ENCODE results near the gene SLC15A1. TPM values are rescaled to one million over a fixed set of nuclear protein-coding genes. Genes with fewer than 3 reads are reported as not detected.
A peak's percentile ranks its signal among the peaks of the same experiment; 100 is the strongest.

SLC15A1 gene
- total RNA-seq, 1 experiment from 2014 or later: 1.9 TPM

- Histone ChIP-seq H3K4me1 (ENCODE audit: insufficient read depth, low read length) (peaks cover 3% of the 10 kb centered on the region; the same call in 1 of the 2 replicates), H2AK5ac (ENCODE audit: insufficient read length, low read length) (no peak overlapping the region), H3T11ph (ENCODE audit: low read length) (no peak overlapping the region), H2BK5ac (ENCODE audit: insufficient read length, low read length) (no peak overlapping the region), H4K20me1 (ENCODE audit: control insufficient read depth, insufficient read depth, insufficient read length) (no peaks in the 10 kb centered on the region), H2BK15ac (ENCODE audit: low read depth, low read length) (no peak overlapping the region), H3K14ac (ENCODE audit: insufficient read depth, low read length) (no peak overlapping the region), H3K9ac (ENCODE audit: extremely low read depth, insufficient read length, low read length) (no peak overlapping the region), H2BK120ac (ENCODE audit: low read depth, low read length, poor library complexity, severe bottlenecking) (no peak overlapping the region), H3K27me3 (ENCODE audit: insufficient read depth, low read length) (no peaks in the 10 kb centered on the region), H3K23me2 (ENCODE audit: insufficient read length, low read depth, low read length, poor library complexity, severe bottlenecking) (no peaks in the 10 kb centered on the region), H3K79me2 (ENCODE audit: insufficient read depth, low read length) (no peaks in the 10 kb centered on the region), H3K23ac (ENCODE audit: insufficient read length, low read depth, low read length) (no peak overlapping the region), H3K18ac (ENCODE audit: insufficient read length, low read depth, low read length) (no peak overlapping the region), H2BK20ac (ENCODE audit: low read depth, low read length, poor library complexity, severe bottlenecking) (no peak overlapping the region), H3K4ac (ENCODE audit: low read depth, low read length) (no peak overlapping the region), H2BK12ac (ENCODE audit: insufficient read length, low read depth, low read length) (no peak overlapping the region), H3K56ac (ENCODE audit: insufficient read length, low read depth, low read length) (no peak overlapping the region), H4K8ac (replicated peaks; ENCODE audit: insufficient read length, low read depth, low read length) (no peak overlapping the region), H4K91ac (ENCODE audit: insufficient read length, low read depth, low read length) (no peak overlapping the region), H2AFZ (ENCODE audit: low read length) (no peak overlapping the region), H3K27ac (ENCODE audit: insufficient read length, low read depth, low read length) (no peak overlapping the region), H3K79me1 (ENCODE audit: insufficient read depth, low read depth, low read length, poor library complexity, severe bottlenecking) (no peaks in the 10 kb centered on the region), H4K5ac (ENCODE audit: insufficient read length, low read depth, low read length) (no peak overlapping the region), H3K9me3 (ENCODE audit: control insufficient read depth, low read depth, low read length) (no peaks in the 10 kb centered on the region), H3K4me2 (ENCODE audit: insufficient read depth, insufficient read length, low read length) (no peak overlapping the region)
- Mint-ChIP-seq H3K27ac (peak overlapping the region in 1 of 3 experiments; percentile 68; a peak in 3 of 7 replicates), H3K4me3 (no peak overlapping the region), H3K4me1 (peaks cover 40% of the 10 kb centered on the region in 2 experiments), H3K9me3 (no peaks in the 10 kb centered on the region), H3K27me3 (ENCODE audit: low read depth) (no peaks in the 10 kb centered on the region), H3K36me3 (ENCODE audit: insufficient read depth in 1 of 3, low read depth in 3 of 3) (no peaks in the 10 kb centered on the region; a peak in 1 of 7 replicates)
- WGBS (ENCODE audit: extremely low coverage, insufficient read length, low lambda C conversion rate): no CpG with 5 or more reads among the region's 15 CpGs
- DNase-seq: no peak
- TF ChIP-seq CTCF (conservative IDR thresholded peaks at IDR 0.05): no peak
These were observed 62.0 kb downstream of the SLC15A1 start for GRCh38 chr13:98690348-98691022.

Data from H9 (cell line).